GM23248 (cell line): Measurements from ENCODE around the gene IQSEC1. TPM values are rescaled to one million over a fixed set of nuclear protein-coding genes. Genes with fewer than 3 reads are reported as not detected.

Source experiments
- DNase-seq: peaks from one replicate; pipeline ENCODE4 v3.0.0-alpha.2; 2015
- H2AFZ ChIP-seq: fragments of 200-600 bp; sonication (generic); 2 replicates; pipeline ENCODE4 v1.6.1; 2016; ENCODE audit warnings: antibody characterized with exemption
- H3F3A ChIP-seq: fragments of 200-600 bp; sonication (generic); 2 replicates; pipeline ENCODE4 v1.6.1; 2016; ENCODE audit warnings: mild to moderate bottlenecking, antibody characterized with exemption, mixed run types; ENCODE audit not compliant: insufficient read depth
- H3K27ac ChIP-seq: fragments of 200-600 bp; sonication (generic); 2 replicates; pipeline ENCODE4 v1.5.1; 2016; ENCODE audit warnings: mild to moderate bottlenecking
- H3K27me3 ChIP-seq: fragments of 200-600 bp; sonication (generic); replicated peaks from 2 replicates; pipeline ENCODE4 v1.6.1; 2016; ENCODE audit warnings: mild to moderate bottlenecking; ENCODE audit not compliant: insufficient read depth
- H3K36me3 ChIP-seq: fragments of 200-600 bp; sonication (generic); 2 replicates; pipeline ENCODE4 v1.6.1; 2016; ENCODE audit warnings: low read depth, mild to moderate bottlenecking
- H3K4me1 ChIP-seq: fragments of 200-600 bp; sonication (generic); 2 replicates; pipeline ENCODE4 v1.6.1; 2016; ENCODE audit warnings: mild to moderate bottlenecking; ENCODE audit not compliant: insufficient read depth
- H3K4me2 ChIP-seq: fragments of 200-600 bp; sonication (generic); one replicate; pipeline ENCODE4 v1.6.1; 2016; ENCODE audit warnings: mild to moderate bottlenecking; ENCODE audit not compliant: unreplicated experiment
- H3K4me3 ChIP-seq: fragments of 200-600 bp; sonication (generic); 2 replicates; pipeline ENCODE4 v1.5.1; 2016; ENCODE audit warnings: mild to moderate bottlenecking
- H3K79me2 ChIP-seq: fragments of 200-600 bp; sonication (generic); 2 replicates; pipeline ENCODE4 v1.6.1; 2016; ENCODE audit warnings: mild to moderate bottlenecking; ENCODE audit not compliant: insufficient read depth
- H3K9ac ChIP-seq: fragments of 200-600 bp; sonication (generic); 2 replicates; pipeline ENCODE4 v1.6.1; 2016; ENCODE audit warnings: mild to moderate bottlenecking
- H3K9me2 ChIP-seq: fragments of 200-600 bp; sonication (generic); 2 replicates; pipeline ENCODE4 v1.6.1; 2016; ENCODE audit warnings: mixed run types, mild to moderate bottlenecking, moderate library complexity; ENCODE audit not compliant: insufficient read depth
- H3K9me3 ChIP-seq: fragments of 200-600 bp; sonication (generic); one replicate; pipeline ENCODE4 v1.6.1; 2017; ENCODE audit warnings: low read depth
- H4K20me1 ChIP-seq: fragments of 200-600 bp; sonication (generic); 2 replicates; pipeline ENCODE4 v1.6.0; 2016; ENCODE audit not compliant: insufficient read depth
- EZH2 ChIP-seq: fragments of 200-600 bp; sonication (generic); IDR thresholded peaks from 2 replicates; pipeline ENCODE4 v1.6.1; 2018; ENCODE audit warnings: antibody characterized with exemption, mild to moderate bottlenecking; ENCODE audit not compliant: insufficient read depth, poor library complexity, severe bottlenecking
- EZH2phosphoT487 ChIP-seq: fragments of 200-600 bp; sonication (generic); IDR thresholded peaks from 2 replicates; pipeline ENCODE4 v1.6.1; 2018; ENCODE audit warnings: antibody characterized with exemption, moderate library complexity, mild to moderate bottlenecking, low read depth; ENCODE audit not compliant: insufficient read depth
- WGBS, 2 experiments: methylation state at CpG; one replicate each; pipeline ENCODE4 v1.1.6; 2015 to 2017; ENCODE audit warnings: low lambda C conversion rate in 2 of 2, low coverage in 1 of 2; ENCODE audit errors: missing lambda C conversion rate in 2 of 2; 5-methylcytosine and 5-hydroxymethylcytosine counted together
- in situ Hi-C: fragments of 300-500 bp; cut with MboI; formaldehyde crosslinking; loops from 2 replicates; pipeline ENCODE4 v1.15.0; 2020
- polyA plus RNA-seq: library from polyadenylated mRNA; unstranded; fragments of >200 nt; fragmentation: Nextera tagmentation; extraction: Ambion mirVana; gene quantifications from 2 replicates; pipeline ENCODE4 v1.2.1, GENCODE V29; 2016
- total RNA-seq: library from RNA; depleted of rRNA; stranded (reverse); fragments of >200 nt; shearing (Covaris generic); gene quantifications from 2 replicates; pipeline ENCODE4 v1.2.3, GENCODE V29; 2014

The IQSEC1 gene
- total and polyA plus RNA-seq, 2 experiments from 2014 or later: 5.1 to 21.6 TPM

DNA sequence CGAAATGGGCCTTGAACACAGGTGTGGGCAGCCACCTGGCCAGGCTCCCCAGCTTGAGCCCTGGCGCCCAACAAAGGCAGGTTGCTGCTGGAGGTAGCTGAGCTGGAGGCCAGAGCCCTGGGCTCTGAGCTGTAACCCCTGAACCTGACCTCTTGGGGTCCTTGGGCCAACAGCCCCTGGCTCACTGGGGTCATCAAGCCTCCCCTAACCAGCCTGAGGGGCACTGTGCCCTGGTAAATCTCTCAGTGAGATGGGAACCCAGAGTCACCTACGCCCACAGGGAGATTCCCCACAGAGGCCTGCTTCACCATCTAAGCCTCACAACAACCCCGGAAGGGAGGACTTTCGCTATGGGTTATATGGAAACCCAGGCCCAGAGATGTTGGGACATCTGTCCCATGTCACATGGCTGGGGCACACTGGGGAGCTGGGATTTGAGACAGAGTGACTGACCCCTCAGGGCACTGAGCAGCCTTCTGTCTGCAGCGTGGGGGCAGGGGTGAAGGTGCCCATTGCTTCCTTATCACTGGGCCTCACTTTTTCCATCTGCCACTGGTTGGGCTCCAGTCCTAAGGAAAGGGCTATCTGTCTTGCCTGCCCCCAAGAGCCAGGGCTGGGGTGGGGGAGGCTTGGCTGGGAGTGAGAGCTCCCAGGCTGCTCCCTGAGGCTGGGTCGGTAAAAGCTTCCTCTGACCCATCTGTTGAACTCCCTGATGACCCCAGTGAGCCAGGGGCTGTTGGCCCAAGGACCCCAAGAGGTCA, 59.1 kb downstream of the IQSEC1 start:
- Histone ChIP-seq H3K4me3 (no peak overlapping the region), H3K27ac (no peak overlapping the region), H3K36me3 (no peaks in the 10 kb centered on the region), H3K9ac (no peak overlapping the region), H3K9me2 (no peaks in the 10 kb centered on the region), H3K79me2 (no peaks in the 10 kb centered on the region), H3K4me1 (peaks cover 14% of the 10 kb centered on the region; the same call in 1 of the 2 replicates), H4K20me1 (no peaks in the 10 kb centered on the region), H3K27me3 (no peaks in the 10 kb centered on the region; the same call in 1 of the 2 replicates), H2AFZ (no peak overlapping the region), H3K9me3 (no peaks in the 10 kb centered on the region), H3K4me2 (no peak overlapping the region), H3F3A (no peaks in the 10 kb centered on the region)
- DNase-seq: no peak
- TF ChIP-seq EZH2 (no peak), EZH2phosphoT487 (no peak)
- 85 to 91% methylated on average over 6 to 7 of the region's 7 CpGs for WGBS, 2 experiments
- in situ Hi-C loops: no loop called here

DNA sequence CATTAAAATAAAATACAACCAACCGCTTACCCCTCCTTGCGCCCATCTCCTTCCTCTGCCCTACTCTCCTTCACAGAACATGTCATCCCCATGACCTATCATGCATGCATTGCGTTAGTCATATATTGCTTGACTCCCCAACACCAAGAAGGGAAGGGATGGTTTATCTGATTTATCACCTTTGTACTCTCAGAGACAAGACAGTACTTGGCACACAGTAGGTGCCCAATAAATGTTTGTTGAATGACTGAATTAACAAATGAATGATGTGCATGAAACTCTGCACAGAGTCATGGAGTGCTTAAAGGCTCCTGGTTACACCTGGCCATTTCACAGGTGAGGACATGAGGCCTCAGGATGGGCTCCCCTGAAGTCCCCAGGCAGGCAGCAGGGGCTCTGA, 59.7 kb downstream of the IQSEC1 start:
- in situ Hi-C loops: no loop called here

DNA sequence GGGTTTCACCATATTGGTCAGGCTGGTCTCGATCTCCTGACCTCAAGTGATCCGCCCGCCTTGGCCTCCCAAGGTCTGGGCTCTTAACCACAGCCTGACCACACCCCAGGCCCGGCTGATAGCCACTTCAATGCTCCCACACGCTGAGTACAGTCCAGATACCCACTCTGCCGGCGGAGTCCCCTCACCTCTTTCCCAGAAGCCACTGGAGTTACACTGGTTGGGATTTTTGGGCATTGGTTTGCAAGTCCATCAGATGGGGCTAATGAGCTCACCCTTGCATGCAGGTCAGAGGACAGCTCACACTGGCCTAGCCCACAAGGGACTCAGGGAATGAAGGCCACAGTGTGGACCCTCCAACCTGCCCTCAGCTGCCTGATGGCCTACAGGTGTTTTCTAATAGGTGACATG, 60.1 kb downstream of the IQSEC1 start:
- H3K27me3 ChIP-seq: peaks cover under 1% of the 10 kb centered on the region; the same call in 1 of the 2 replicates
- TF ChIP-seq EZH2 (no peak), EZH2phosphoT487 (no peak)
- H3K36me3 ChIP-seq: no peaks in the 10 kb centered on the region
- no peak overlapping the region for H3K4me2 ChIP-seq
- no peak overlapping the region for H3K4me3 ChIP-seq
- no peak overlapping the region for H3K27ac ChIP-seq
- H3K9ac ChIP-seq: no peak overlapping the region
- H3K79me2 ChIP-seq: no peaks in the 10 kb centered on the region
- H3K9me2 ChIP-seq: no peaks in the 10 kb centered on the region
- peaks cover 5% of the 10 kb centered on the region; the same call in 1 of the 2 replicates for H3K4me1 ChIP-seq
- no peaks in the 10 kb centered on the region for H3F3A ChIP-seq
- no peaks in the 10 kb centered on the region for H4K20me1 ChIP-seq
- 82 to 83% methylated on average over 7 of the region's 7 CpGs for WGBS, 2 experiments
- in situ Hi-C loops: no loop called here
- DNase-seq: no peak
- no peak overlapping the region for H2AFZ ChIP-seq
- no peaks in the 10 kb centered on the region for H3K9me3 ChIP-seq

More for the DNA sequence above, 59.7 kb downstream of the IQSEC1 start:
- Histone ChIP-seq H3K27me3 (no peaks in the 10 kb centered on the region; the same call in 1 of the 2 replicates), H3K9me3 (no peaks in the 10 kb centered on the region), H3K4me1 (peaks cover 9% of the 10 kb centered on the region; the same call in 1 of the 2 replicates), H2AFZ (no peak overlapping the region), H3K79me2 (no peaks in the 10 kb centered on the region), H3K9me2 (no peaks in the 10 kb centered on the region), H3K4me3 (no peak overlapping the region), H3F3A (no peaks in the 10 kb centered on the region), H3K9ac (no peak overlapping the region), H4K20me1 (no peaks in the 10 kb centered on the region), H3K4me2 (no peak overlapping the region), H3K27ac (no peak overlapping the region), H3K36me3 (no peaks in the 10 kb centered on the region)
- no peak for DNase-seq
- 95 to 99% methylated on average over 3 of the region's 3 CpGs for WGBS, 2 experiments
- TF ChIP-seq EZH2phosphoT487 (no peak), EZH2 (no peak)

DNA sequence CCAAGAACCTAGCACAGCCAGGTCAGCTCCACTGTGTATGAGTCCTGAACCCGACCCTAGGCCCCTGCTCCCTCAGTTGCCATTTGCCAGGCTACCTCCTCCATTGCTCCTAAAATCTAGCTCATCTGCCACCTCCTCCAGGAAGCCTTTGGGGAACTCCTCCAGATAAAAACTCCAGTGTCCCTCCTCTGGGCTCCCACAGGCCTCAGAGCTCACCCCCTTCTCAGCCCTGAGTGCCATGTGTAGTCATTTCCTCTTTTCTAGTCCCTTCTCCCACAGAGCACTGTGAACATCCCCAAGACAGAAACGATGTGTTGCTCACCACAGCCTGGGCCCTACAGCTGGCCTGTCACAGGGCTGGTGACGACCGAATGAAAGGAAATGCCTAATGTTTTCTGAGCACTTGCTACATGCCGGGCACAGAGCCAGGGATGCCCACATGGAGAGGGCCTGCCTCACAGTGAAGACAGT, 61.0 kb downstream of the IQSEC1 start:
- no peaks in the 10 kb centered on the region for H3K9me3 ChIP-seq
- H2AFZ ChIP-seq: no peak overlapping the region
- 51 to 66% methylated on average over 5 of the region's 5 CpGs for WGBS, 2 experiments
- in situ Hi-C loops: no loop called here
- TF ChIP-seq EZH2 (no peak), EZH2phosphoT487 (no peak)
- DNase-seq: peak; percentile 34
- no peaks in the 10 kb centered on the region for H3K9me2 ChIP-seq
- H3K79me2 ChIP-seq: no peaks in the 10 kb centered on the region
- H3K27ac ChIP-seq: no peak overlapping the region
- no peaks in the 10 kb centered on the region for H4K20me1 ChIP-seq
- no peaks in the 10 kb centered on the region for H3K4me1 ChIP-seq
- no peaks in the 10 kb centered on the region for H3K36me3 ChIP-seq
- H3F3A ChIP-seq: no peaks in the 10 kb centered on the region
- H3K9ac ChIP-seq: no peak overlapping the region
- H3K4me3 ChIP-seq: no peak overlapping the region
- H3K27me3 ChIP-seq: peaks cover 9% of the 10 kb centered on the region
- no peak overlapping the region for H3K4me2 ChIP-seq
